ENCODE data around the gene FHAD1. TPM values are rescaled to one million over a fixed set of nuclear protein-coding genes. Genes with fewer than 3 reads are reported as not detected.

The FHAD1 gene
- total and polyA plus RNA-seq, 9 of the 15 experiments (the other 6 are each of a cell fraction or from before 2014, with no cell fraction given): 0.32 to 2.1 (median 1.5) TPM; not detected in 1

- TF ChIP-seq, protein P1, sequence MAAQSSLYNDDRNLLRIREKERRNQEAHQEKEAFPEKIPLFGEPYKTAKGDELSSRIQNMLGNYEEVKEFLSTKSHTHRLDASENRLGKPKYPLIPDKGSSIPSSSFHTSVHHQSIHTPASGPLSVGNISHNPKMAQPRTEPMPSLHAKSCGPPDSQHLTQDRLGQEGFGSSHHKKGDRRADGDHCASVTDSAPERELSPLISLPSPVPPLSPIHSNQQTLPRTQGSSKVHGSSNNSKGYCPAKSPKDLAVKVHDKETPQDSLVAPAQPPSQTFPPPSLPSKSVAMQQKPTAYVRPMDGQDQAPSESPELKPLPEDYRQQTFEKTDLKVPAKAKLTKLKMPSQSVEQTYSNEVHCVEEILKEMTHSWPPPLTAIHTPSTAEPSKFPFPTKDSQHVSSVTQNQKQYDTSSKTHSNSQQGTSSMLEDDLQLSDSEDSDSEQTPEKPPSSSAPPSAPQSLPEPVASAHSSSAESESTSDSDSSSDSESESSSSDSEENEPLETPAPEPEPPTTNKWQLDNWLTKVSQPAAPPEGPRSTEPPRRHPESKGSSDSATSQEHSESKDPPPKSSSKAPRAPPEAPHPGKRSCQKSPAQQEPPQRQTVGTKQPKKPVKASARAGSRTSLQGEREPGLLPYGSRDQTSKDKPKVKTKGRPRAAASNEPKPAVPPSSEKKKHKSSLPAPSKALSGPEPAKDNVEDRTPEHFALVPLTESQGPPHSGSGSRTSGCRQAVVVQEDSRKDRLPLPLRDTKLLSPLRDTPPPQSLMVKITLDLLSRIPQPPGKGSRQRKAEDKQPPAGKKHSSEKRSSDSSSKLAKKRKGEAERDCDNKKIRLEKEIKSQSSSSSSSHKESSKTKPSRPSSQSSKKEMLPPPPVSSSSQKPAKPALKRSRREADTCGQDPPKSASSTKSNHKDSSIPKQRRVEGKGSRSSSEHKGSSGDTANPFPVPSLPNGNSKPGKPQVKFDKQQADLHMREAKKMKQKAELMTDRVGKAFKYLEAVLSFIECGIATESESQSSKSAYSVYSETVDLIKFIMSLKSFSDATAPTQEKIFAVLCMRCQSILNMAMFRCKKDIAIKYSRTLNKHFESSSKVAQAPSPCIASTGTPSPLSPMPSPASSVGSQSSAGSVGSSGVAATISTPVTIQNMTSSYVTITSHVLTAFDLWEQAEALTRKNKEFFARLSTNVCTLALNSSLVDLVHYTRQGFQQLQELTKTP (IDR thresholded peaks at IDR 0.05; ENCODE audit: low read depth in 1 of 2, partially characterized antibody in 2 of 2): no peak
- TF ChIP-seq ZNF766 (CRISPR knock-in tag; conservative IDR thresholded peaks at IDR 0.05) (no peak), FOXO4 (CRISPR knock-in tag; IDR thresholded peaks at IDR 0.05) (no peak), RAD21 (CRISPR knock-in tag; conservative IDR thresholded peaks at IDR 0.05 in 1 of 2, IDR thresholded peaks at IDR 0.05 in 1 of 2) (no peak), DMBX1 (CRISPR knock-in tag; IDR thresholded peaks at IDR 0.05; ENCODE audit: borderline replicate concordance) (no peak), ZBTB40 (IDR thresholded peaks at IDR 0.05) (no peak), ZBTB40 (CRISPR knock-in tag; IDR thresholded peaks at IDR 0.05) (no peak)
Measured at GRCh38 chr1:15424981-15425380, 178.0 kb downstream of the FHAD1 start (continued).

All from K562 (cell line).